Ascending aorta (tissue), 2 donors: ENCODE results near the gene ABCC4. TPM values are rescaled to one million over a fixed set of nuclear protein-coding genes. Genes with fewer than 3 reads are reported as not detected.
"Not testable (repeated sequence)": the region's sequence is repeated elsewhere in the genome, so short reads cannot be mapped to it uniquely, and the experiment has no call there.

ENCODE experiments used
- DNase-seq, 2 donors: peaks; one replicate each; pipeline ENCODE4 v3.0.0-alpha.2; 2019; ENCODE audit warnings: low spot score in 2 of 2
- H3K27ac ChIP-seq, 2 donors: fragments of 200-600 bp; sonication (generic); one replicate each; pipeline ENCODE4 v1.5.1; 2016 to 2017; ENCODE audit warnings: mild to moderate bottlenecking in 1 of 2
- H3K27me3 ChIP-seq: fragments of 200-600 bp; sonication (generic); one replicate; pipeline ENCODE4 v1.5.1; 2017
- H3K36me3 ChIP-seq, 2 donors: fragments of 200-600 bp; sonication (generic); one replicate each; pipeline ENCODE4 v1.5.1; 2016
- H3K4me1 ChIP-seq, 2 donors: fragments of 200-600 bp; sonication (generic); one replicate each; pipeline ENCODE4 v1.5.1; 2016 to 2017; ENCODE audit warnings: mild to moderate bottlenecking in 1 of 2
- H3K4me3 ChIP-seq, 2 donors: fragments of 200-600 bp; sonication (generic); one replicate each; pipeline ENCODE4 v1.5.1; 2016 to 2017; ENCODE audit warnings: mild to moderate bottlenecking in 1 of 2
- H3K9me3 ChIP-seq, 2 donors: fragments of 200-600 bp; sonication (generic); one replicate each; pipeline ENCODE4 v1.5.1; 2016
- intact Hi-C: fragments of 100-400 bp; cut with DNase I; formaldehyde crosslinking; loops from one replicate; pipeline ENCODE4 v1.15.1; 2023
- total RNA-seq: library from RNA; depleted of rRNA; stranded (reverse); fragments of >200 nt; gene quantifications from one replicate; pipeline ENCODE4 v1.1.0, GENCODE V29; 2016
- TF ChIP-seq, protein P1 (sequence below), 3 experiments: fragments of 200-600 bp in 2 of 3; fragments of 450-650 bp in 1 of 3; sonication (generic) in 2 of 3; IDR thresholded peaks; one replicate each; pipeline ENCODE4 v1.5.1; 2016 to 2019; ENCODE audit warnings: antibody characterized with exemption in 3 of 3, mild to moderate bottlenecking in 1 of 3, moderate library complexity in 1 of 3

Gene ABCC4
- total RNA-seq, 1 donor from 2014 or later: 6.7 TPM

DNA sequence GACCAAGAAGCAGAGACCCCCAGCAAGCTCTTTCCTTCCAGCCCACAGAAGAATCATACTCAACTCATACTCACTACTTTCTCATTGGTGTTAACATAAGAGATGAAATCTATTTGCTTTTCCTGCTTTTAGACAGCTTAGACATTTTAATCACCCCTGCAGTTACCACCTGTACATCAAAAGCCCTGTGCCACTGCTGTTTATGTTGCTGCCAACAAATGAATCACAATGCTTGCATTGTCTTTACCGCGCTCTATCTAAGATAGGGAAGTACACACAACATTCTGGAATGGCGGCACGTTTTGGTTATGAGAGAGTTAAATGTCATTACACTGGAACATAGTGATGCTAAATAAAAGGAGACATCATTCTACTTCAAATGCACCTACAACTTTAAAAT is 95.1 kb downstream of the ABCC4 start:
- Histone ChIP-seq H3K4me1 (no peaks in the 10 kb centered on the region), H3K27ac (no peak overlapping the region), H3K9me3 (no peaks in the 10 kb centered on the region), H3K36me3 (peaks cover 0 to 8% of the 10 kb centered on the region in 2 donors), H3K4me3 (no peak overlapping the region), H3K27me3 (no peaks in the 10 kb centered on the region)
- DNase-seq: no peak
- intact Hi-C loops: no loop called here
- TF ChIP-seq, protein P1, sequence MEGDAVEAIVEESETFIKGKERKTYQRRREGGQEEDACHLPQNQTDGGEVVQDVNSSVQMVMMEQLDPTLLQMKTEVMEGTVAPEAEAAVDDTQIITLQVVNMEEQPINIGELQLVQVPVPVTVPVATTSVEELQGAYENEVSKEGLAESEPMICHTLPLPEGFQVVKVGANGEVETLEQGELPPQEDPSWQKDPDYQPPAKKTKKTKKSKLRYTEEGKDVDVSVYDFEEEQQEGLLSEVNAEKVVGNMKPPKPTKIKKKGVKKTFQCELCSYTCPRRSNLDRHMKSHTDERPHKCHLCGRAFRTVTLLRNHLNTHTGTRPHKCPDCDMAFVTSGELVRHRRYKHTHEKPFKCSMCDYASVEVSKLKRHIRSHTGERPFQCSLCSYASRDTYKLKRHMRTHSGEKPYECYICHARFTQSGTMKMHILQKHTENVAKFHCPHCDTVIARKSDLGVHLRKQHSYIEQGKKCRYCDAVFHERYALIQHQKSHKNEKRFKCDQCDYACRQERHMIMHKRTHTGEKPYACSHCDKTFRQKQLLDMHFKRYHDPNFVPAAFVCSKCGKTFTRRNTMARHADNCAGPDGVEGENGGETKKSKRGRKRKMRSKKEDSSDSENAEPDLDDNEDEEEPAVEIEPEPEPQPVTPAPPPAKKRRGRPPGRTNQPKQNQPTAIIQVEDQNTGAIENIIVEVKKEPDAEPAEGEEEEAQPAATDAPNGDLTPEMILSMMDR (IDR thresholded peaks at IDR 0.05): no peak

DNA sequence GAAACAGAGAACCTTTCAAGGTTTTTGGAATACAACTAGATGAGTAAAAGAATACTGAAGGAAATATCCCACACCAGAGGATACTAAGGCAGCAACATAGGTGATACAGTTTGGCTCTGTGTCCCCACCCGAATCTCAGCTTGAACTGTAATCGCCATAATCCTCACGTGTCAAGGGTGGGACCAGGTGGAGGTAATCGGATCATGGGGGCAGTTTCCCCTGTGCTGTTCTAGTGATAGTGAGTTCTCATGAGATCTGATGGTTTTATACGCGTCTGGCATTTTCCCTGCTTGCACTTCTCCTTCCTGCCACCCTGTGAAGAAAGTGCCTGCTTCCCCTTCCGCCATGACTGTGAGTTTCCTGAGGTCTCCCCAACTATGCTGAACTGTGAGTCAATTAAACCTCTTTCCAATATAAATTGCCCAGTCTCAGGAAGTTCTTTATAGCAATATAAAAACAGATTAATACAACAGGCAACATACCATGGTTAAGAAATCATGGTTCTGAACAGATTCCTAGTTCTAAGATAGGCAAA is 97.0 kb downstream of the ABCC4 start:
- TF ChIP-seq, protein P1 (IDR thresholded peaks at IDR 0.05): no peak
- H3K27ac ChIP-seq: no peak overlapping the region
- no peaks in the 10 kb centered on the region for H3K4me1 ChIP-seq
- peaks cover 0 to 8% of the 10 kb centered on the region in 2 donors for H3K36me3 ChIP-seq
- intact Hi-C loops: no loop called here
- no peak for DNase-seq
- no peaks in the 10 kb centered on the region for H3K27me3 ChIP-seq
- H3K4me3 ChIP-seq: no peak overlapping the region
- no peaks in the 10 kb centered on the region for H3K9me3 ChIP-seq

DNA sequence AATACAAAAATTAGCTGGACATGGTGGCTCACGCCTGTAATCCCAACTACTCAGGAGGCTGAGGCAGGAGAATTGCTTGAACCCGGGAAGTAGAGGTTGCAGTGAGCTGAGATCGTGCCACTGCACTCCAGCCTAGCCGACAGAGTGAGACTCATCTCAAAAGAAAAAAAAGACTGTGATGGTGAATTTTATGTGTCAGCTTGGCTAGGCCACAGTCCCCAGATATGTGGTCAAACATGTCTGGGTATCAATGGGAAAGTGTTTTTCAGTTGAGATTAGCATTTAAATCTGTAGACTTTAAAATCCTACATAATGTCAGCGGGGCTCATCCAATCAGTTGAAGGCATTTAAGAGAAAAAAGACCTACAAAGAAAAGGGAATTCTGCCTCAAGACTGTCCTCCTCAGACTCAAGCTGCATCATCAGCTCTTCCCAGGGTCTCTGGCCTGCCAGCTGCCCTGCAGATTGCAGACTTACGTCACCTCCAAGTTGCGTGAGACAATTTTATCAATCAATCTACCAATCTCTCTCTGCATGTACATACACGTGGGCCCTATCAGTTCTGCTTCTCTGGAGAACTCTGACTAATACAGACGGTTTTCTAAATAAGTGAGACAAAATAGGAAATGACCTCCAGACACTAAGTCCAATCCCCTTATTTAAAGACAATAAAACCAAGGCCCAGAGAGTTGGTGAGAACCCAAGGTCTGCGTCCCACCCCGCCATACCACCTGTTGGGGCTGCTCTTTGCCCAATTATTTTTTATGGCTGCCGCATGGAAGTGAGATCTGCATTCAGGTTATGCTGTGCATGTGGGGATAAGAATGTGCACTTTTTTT is 99.2 kb downstream of the ABCC4 start:
- Histone ChIP-seq H3K36me3 (peaks cover 0 to 8% of the 10 kb centered on the region in 2 donors), H3K9me3 (no peaks in the 10 kb centered on the region), H3K4me3 (no peak overlapping the region), H3K27ac (no peak overlapping the region), H3K4me1 (no peaks in the 10 kb centered on the region), H3K27me3 (no peaks in the 10 kb centered on the region)
- no peak for DNase-seq
- intact Hi-C loops: no loop called here
- TF ChIP-seq, protein P1 (IDR thresholded peaks at IDR 0.05): no peak

DNA sequence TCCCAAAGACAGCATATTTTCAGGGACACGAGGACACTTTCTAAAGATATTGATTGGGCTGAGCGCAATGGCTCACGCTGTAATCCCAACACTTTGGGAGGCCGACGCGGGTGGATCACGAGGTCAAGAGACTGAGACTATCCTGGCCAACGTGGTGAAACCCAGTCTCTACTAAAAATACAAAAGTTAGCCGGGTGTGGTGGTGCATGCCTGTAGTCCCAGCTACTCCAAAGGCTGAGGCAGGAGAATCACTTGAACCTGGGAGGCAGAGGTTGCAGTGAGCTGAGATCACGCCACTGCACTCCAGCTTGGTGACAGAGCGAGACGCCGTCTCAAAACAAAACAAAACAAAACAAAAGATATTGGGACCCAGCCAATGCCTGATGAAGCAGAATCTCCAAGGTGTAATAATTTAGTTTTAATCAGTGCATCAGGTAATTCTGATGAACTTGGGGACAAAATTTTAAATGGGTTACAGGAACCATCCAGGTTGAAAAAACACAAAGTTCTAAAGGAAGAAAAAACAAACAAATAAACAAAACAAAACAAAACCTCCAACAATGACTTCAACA is 100.8 kb downstream of the ABCC4 start:
- intact Hi-C loops: not testable (repeated sequence)

DNA sequence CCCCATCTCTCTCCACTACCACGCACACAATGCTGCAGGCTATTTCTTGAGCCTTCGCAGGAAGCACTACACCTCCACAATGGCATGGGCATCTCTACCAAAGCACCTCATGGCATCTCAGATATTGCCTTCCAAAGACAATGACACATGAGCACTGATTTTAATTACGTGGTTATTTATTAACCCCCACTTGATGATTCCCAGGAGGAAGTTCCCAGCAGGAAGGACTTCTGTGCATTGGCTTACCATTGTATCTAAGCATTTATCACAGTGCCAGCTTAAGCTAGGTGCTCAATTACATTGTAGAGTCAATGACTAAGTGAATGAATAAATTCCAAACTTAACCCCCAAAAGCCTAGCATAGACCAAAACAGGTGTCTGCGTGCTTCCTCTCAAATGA is 101.4 kb downstream of the ABCC4 start:
- TF ChIP-seq, protein P1 (IDR thresholded peaks at IDR 0.05): no peak
- intact Hi-C loops: no loop called here

More for the DNA sequence above, 100.8 kb downstream of the ABCC4 start:
- not testable (repeated sequence) for H3K27me3 ChIP-seq, H3K27ac ChIP-seq, H3K9me3 ChIP-seq, H3K36me3 ChIP-seq, H3K4me3 ChIP-seq, H3K4me1 ChIP-seq, DNase-seq

DNA sequence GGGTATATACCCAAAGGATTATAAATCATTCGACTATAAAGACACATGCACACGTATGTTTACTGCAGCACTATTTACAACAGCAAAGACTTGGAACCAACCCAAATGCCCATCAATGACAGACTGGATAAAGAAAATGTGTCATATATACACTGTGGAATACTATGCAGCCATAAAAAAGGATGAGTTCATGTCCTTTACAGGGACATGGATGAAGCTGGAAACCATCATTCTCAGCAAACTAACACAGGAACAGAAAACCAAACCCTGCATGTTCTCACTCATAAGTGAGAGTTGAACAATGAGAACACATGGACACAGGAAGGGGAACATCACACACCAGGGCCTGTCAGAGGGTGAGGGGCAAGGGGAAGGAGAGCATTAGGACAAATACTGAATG is 102.6 kb downstream of the ABCC4 start:
- DNase-seq, H3K27ac ChIP-seq, H3K27me3 ChIP-seq, H3K9me3 ChIP-seq, H3K4me3 ChIP-seq, H3K4me1 ChIP-seq, intact Hi-C loops, H3K36me3 ChIP-seq: not testable (repeated sequence)

More for the DNA sequence above, 101.4 kb downstream of the ABCC4 start:
- no peaks in the 10 kb centered on the region for H3K27me3 ChIP-seq
- H3K27ac ChIP-seq: no peak overlapping the region
- no peak for DNase-seq
- H3K9me3 ChIP-seq: no peaks in the 10 kb centered on the region
- H3K4me3 ChIP-seq: no peak overlapping the region
- H3K4me1 ChIP-seq: no peaks in the 10 kb centered on the region
- H3K36me3 ChIP-seq: no peaks in the 10 kb centered on the region
